Right lobe of liver (tissue), 4 donors: Measurements from ENCODE around the gene PHTF2.

Experiments
- POLR2A ChIP-seq: fragments of 450-650 bp; IDR thresholded peaks from one replicate; pipeline ENCODE4 v1.6.1; 2017; ENCODE audit warnings: antibody characterized with exemption, mild to moderate bottlenecking
- TF ChIP-seq, protein P1 (sequence below), 4 donors: fragments of 200-600 bp in 3 of 4; fragments of 450-650 bp in 1 of 4; IDR thresholded peaks; one replicate each; pipeline versions ENCODE4 v1.5.1 to v1.8.0; 2016 to 2022; ENCODE audit warnings: antibody characterized with exemption in 4 of 4, mild to moderate bottlenecking in 2 of 4
- donor health status: DM: no; HTN: no; CAD: no.
- donor health status: DM: no; HTN: no; CAD: no.
- donor health status: DM: no; HTN: yes; CAD: no.

DNA sequence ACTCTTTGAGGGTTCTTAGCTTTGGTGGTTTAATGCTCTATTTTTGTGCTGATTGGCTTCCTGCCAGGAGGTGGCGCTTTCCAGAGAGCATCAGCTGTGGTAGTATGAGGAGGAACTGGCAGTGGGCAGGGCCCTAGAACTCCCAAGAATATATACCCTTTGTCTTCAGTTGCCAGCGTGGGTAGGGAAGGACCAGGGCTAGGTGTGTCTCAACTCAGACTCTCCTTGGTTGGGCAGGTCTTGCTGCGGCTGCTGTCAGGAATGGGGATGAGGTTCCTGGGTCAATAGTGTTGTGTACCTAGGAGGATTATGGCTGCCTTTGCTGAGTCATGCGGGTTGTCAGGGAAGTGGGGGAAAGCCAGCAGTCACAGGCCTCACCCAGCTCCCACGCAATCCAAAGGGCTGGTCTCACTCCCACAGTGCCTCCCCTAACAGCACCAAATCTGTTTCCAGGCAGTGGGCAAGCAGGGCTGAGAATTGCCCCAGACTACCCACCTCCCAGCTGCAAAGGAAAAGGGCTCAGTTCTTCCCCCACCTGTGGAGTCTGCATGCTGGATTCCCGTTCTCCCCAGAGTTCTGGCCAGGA lies 191.5 kb downstream of the PHTF2 start:
- no peak for TF ChIP-seq POLR2A
- TF ChIP-seq, protein P1, sequence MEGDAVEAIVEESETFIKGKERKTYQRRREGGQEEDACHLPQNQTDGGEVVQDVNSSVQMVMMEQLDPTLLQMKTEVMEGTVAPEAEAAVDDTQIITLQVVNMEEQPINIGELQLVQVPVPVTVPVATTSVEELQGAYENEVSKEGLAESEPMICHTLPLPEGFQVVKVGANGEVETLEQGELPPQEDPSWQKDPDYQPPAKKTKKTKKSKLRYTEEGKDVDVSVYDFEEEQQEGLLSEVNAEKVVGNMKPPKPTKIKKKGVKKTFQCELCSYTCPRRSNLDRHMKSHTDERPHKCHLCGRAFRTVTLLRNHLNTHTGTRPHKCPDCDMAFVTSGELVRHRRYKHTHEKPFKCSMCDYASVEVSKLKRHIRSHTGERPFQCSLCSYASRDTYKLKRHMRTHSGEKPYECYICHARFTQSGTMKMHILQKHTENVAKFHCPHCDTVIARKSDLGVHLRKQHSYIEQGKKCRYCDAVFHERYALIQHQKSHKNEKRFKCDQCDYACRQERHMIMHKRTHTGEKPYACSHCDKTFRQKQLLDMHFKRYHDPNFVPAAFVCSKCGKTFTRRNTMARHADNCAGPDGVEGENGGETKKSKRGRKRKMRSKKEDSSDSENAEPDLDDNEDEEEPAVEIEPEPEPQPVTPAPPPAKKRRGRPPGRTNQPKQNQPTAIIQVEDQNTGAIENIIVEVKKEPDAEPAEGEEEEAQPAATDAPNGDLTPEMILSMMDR (IDR thresholded peaks at IDR 0.05), result no peak
